IPS DF 4.7 (cell line): ENCODE results near the gene AKAP5.

Experiments used
- DNase-seq: peaks from one replicate; pipeline ENCODE4 v3.0.0-alpha.2; 2013; ENCODE audit warnings: low spot score; ENCODE audit errors: extremely low read depth

AKAP5 gene

DNA sequence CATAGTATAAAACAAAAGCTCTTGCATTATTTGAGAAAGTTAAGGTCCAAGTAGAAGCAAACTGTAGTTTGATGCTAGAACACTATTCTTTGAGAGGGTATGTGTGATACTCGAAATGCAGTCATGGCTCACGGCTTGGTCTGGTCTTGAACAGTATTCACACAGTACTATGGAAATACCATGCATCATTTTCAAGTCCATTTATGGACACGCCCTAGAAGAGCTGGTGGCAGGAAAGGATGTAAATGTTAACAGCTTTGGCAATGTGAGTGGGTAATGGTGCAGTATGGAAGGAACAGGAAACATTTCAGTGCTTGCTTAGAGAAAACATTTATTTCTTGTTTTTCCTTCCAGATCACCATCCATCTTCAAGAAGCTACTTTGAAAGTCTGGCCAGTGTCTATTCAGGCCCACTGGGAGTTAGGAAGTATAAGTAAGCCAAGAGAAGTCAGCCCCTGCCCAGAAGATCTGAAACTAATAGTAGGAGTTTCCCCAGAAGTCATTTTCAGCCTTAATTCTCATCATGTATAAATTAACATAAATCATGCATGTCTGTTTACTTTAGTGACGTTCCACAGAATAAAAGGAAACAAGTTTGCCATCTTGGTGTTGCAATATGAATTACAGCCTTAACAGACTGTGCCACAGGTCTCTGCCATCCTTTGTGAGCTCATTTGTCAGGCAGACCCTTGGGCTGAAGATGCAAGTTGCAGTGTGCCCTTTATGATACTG, 5.7 kb upstream of the AKAP5 start:
- no peak for DNase-seq

- no peak for DNase-seq
These were observed 4.1 kb upstream of the AKAP5 start for GRCh38 chr14:64461221-64461620.

GRCh38 chr14:64463195-64463594, 2.1 kb upstream of the AKAP5 start:
- DNase-seq: no peak

- DNase-seq: no peak
These were observed 1.4 kb upstream of the AKAP5 start for GRCh38 chr14:64463873-64464272.

DNA sequence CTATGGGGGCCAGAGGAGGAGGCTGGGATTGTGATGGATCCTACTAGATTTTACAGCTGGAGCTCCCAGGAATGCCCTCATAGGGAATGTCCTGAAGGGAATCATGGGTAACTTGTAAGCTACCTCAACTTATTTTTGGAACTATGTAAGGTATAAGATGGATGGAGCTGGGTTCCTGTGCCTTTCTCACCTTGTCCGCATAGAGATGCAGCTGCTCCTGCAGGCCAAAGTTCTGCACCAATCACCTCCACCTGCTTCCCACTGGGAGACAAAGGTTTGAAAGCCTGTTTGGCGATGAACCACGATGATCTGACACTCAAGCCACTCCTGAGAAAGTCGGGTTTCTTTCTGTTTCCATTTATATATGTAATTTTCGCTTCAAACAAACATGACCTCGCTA, 648 bp upstream of the AKAP5 start:
- peak; percentile 11 for DNase-seq

DNA sequence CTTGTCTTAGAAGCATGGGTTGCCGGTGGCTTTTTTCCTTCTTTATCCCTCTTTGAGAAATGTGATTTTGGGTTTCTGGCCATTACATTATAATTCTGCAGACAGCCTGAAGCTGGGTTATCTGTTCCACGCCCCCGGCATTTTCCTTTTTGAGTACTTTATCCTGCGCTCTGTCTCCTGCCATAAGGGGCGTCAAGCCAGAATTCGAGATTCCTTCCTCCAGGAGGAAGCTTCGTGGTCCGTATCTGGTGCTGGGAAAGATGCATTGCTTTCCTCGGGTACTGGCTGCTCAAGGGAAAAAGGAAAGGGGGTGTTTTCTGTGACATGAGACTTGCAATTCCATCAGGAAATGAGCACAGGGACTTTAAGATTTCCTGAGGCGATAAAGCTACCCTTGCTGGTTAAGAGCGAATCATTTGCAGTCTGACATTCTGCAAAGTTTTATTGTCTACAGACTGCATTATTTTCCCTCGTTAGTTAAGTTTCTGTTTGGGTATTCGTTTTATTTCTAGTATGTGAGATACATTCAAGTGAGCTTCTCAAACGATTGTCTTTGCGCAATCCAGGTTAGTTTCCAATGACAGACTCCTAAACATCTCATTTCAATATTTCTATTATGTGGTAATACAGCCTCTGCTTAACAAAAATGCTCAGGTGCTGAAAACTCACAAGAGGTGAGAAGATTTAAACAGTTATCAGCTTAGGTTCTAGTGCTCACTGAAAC, 694 bp downstream of the AKAP5 start:
- peak; percentile 46 for DNase-seq

- DNase-seq: no peak
These were observed 1.8 kb downstream of the AKAP5 start for GRCh38 chr14:64467101-64467500.

DNA sequence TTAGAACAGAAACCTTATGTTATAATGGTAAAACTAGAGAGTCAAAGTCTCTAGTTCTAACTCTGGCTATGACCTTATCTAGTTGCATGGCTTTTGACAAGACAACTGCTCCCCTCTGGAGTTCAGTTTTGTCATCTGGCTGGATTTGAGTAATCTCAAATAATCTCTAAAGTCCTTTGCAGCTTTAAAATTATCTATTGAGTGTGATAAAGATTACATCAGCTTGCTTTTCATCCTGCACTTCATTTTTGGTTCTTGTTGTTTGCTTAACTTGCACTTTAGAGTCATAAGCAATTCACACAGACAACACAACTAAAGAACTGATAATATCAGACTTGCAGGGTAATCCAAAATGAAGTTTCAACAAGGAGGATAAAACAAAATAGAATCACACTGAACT, 2.3 kb downstream of the AKAP5 start:
- DNase-seq: no peak

GRCh38 chr14:64468451-64468850, 3.2 kb downstream of the AKAP5 start:
- DNase-seq: no peak

DNA sequence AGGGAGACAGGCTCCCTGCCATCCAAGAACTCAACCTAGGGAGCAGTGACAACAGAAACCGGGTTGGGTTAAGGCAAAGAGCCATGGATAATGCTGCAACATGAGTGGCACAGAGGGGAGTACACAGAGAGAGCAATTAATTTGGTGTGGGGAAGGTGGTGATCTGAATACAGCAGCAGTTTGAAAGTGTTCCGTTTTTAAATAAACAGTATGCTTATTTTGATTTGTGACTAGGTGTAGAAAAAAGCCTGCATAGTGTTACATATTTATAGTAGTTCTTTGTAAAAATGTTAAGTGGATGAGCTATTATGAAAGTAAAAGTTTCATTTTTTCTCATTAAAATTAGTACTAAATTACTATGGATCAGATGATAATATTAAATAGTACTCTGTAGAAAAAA, 8.7 kb downstream of the AKAP5 start:
- DNase-seq: no peak

GRCh38 chr14:64474698-64475097, 9.4 kb downstream of the AKAP5 start:
- no peak for DNase-seq

DNA sequence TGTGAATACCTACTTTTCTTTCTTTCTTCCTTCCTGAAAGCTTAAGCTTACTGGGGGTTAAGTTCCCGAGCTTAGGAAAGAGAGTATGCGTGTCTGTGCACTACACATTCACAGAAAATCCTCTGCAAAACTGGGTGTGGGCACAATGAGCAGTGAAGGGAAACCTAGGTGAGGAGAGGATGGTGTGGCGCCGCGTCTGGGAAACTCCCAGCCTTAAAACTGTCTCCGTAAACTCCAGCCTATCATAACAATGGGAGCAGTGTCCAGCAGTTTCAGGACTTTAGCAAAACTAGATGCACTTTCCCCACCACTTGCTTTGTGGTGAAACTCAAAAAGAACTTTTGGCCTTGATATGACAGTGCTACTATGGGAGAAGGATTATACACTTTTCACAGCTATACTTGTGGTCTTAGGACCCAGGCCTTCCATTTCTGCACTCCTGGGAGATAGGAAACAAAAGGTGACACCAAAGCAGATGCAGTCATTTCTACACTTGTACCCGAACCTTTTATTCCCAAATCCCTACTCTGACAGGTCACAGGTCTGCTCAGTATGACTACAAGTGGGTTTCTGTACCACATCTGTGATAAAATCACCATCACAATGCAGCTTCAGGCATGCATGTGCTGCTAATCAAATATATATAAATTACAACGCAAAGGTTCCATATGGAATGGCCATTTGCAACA, 10.4 kb downstream of the AKAP5 start:
- no peak for DNase-seq

DNA sequence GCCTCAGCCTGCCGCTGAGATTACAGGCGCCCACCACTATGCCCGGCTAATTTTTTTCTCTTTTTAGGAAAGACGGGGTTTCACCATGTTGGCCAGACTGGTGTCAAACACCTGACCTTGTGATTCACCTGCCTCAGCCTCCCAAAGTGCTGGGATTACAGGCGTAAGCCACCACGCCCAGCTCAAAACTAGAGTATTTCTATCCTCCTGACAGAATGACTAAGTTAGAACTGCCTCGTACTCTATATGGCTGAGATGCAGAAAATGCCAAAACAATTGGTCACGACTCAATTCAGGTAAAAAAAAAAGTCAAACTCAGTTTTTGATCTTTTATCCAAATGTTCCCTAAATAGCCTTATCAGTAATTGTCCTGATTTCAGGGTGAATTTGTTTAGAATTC, 11.1 kb downstream of the AKAP5 start:
- DNase-seq: no peak

DNA sequence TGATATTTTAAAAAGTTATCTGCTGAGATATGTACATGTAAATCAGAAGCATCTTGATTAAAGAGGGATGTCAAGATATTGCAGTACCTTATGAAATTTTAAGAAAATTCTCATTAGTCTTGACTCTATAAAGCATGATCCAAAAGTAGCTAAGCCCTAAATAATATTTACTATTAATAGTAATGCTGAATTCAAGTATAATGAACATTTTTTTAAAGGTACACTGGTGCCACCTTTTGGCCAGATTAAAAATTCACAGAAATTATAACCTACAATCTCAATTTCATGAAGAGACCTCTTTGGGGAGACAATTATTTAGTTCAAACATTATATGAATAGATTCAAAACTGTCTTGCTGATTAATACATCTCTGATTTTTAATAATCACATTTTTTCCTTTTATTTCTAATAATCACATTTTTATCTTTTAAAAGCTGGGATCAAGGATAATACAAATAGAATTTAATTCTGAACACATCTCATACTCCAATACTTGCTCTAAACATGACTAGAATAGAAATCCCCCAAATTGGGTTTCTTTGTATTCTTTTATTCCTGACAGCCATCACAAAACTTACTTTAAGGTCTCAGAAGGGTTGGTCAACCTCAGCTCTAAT, 13.4 kb downstream of the AKAP5 start:
- no peak for DNase-seq

DNA sequence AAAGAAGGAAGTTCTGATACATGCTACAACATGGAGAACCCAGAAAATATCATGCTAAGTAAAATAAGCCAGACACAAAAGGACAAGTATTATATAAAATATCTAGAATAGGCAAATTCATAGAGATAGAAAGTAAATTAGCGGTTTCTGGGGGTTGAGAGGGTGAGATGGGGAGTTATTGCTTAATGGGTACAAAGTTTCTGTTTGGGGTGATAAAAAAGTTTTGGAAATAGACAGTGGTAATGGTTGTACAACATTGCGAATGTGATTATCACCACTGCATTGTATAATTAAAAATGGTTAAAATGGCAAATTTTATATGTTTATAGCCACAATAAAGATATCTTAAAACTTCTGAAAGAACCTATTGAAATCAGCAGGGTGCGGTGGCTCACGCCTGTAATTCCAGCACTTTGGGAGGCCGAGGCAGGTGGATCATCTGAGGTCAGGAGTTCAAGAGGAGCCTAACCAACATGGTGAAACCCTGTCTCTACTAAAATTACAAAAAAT, 23.3 kb downstream of the AKAP5 start:
- no peak for DNase-seq

- DNase-seq: no peak
These were observed 26.3 kb downstream of the AKAP5 start for GRCh38 chr14:64491637-64492036.

- no peak for DNase-seq
These were observed 28.2 kb downstream of the AKAP5 start for GRCh38 chr14:64493455-64493854.

GRCh38 chr14:64495252-64495651, 30.0 kb downstream of the AKAP5 start:
- no peak for DNase-seq

GRCh38 chr14:64496764-64497163, 31.5 kb downstream of the AKAP5 start:
- no peak for DNase-seq

DNA sequence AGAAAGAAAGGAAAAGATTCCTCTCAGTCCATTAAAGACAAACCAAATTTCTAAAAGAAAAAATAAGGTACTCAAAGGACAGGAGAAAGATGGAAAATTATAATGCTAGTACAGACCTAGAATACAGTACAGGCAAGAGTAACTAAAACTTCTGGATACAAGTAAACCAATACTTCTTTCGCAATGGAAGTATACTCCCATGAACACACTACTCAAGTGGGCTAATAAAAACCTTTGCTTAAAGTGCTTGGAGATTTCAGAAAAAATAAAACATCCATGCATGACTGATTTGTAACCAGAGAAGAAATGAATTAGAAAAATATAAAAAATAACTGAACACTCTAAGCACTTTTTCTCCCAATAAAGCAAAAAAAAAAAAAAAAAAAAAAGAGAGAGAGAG, 34.8 kb downstream of the AKAP5 start:
- no peak for DNase-seq

GRCh38 chr14:64501411-64502171, 36.3 kb downstream of the AKAP5 start:
- DNase-seq: no peak
